Activated CD8-positive, alpha-beta memory T cell treated with anti-CD3 and anti-CD28 coated beads for 48 hours (primary cell): Measurements from ENCODE around the gene PTPN1.

Experiments
- DNase-seq, 3 experiments: peaks; one replicate each; pipeline ENCODE4 v3.0.0-alpha.2; 2020; ENCODE audit warnings: low read depth in 2 of 3, low spot score in 2 of 3

The PTPN1 gene

DNA sequence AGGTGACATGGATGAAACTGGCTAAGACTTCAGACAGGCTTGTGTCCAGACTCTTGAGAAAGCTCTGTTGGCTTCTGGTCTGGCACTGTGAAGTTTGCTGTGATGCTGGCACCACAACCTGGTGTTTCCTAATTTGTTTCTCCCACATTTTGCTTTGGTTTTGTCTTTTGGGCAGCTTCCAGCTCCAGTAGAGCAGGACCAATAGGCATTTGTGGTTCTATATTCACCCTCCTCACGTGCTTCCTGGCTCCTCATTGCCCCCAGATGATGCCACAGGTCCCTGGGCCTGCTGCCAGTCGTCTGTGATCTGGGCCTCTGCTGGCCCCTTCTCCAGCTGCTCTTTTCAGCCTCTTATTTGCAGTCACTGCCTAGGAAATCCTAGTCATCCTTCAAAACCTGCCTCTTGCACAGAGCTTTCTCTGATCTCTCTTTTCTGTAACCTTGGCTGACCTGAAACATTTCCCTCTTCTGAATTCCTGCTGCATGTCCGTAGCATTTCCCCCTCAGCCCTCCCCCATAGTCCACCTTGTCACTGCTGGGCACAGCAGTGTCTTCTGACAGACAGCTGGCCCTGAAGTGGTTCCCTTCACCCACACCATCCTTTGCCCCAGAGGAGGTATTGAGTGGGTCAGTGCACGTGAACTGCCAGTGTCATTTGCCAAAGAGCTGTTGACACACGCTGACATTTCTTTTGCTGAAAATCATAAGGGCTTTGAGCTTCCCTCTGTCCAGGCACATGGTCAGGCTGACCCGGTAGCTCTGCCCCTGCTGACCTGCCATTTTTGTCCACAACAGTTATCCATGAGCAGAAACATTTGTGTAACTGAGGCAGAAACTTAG, 63.0 kb downstream of the PTPN1 start:
- no peak for DNase-seq

DNA sequence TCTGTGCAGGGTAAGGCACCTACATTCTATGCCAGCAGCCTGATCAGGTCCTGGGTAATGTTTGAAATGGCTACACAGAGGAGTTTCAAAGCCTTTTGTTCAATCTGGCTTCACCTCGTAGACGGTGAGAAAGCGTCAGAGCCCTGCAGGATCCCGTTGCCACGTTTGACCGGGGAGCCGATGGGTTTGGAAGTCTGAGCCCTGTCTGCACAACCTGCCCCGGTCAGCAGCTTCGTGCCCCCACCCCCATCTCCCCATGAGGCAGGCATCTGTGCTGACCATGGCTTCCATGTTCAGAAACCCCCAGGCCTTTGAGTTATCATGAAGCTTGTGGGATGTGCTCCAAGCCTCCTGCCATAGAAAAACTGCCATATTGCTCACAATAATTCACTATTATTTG, 63.9 kb downstream of the PTPN1 start:
- DNase-seq: no peak

GRCh38 chr20:50574586-50574985, 64.4 kb downstream of the PTPN1 start:
- no peak for DNase-seq

GRCh38 chr20:50575865-50576720, 65.9 kb downstream of the PTPN1 start:
- peak in 1 of 3 experiments; percentile 31 for DNase-seq

DNA sequence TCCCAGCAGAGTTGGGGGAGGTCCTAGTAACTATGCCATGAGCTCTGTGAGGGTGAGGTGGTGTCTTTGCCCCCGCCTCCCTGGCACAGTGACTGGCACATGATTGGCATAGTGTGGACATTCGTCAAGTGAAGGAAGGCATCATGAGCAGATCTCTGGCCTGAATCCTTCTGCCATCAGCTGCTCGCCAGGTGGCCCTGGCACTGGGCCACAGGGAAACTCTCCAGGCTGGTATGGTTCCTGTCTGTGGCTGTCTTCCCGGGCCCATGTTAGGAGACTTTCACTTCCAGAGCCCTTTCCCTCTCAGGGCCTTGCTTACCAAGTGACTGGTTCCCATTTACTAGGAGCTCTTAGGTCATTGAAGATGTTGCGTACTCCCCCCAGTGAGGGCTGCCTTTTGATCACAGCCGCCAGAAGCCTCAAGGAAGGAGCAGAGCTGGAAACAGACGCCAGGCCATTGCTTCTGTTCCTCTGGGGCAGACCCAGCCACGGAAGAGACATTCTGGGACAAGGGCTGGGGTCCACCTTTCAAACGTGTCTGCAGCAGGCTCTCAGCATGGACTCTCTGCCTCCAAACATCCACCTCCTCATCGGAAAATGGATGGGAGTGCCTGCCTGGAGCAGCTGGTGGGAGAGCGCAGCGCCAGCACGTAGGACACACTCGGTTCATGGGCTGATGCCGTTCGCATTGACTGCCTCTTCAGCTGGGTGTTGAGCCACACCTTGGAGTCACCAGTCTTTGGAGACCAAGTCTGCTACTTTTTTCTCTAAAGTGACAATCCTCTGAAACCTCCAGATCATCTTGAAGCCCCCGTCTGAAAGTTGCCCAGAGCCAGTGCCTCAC, 67.2 kb downstream of the PTPN1 start:
- DNase-seq: no peak

- no peak for DNase-seq
Observed at GRCh38 chr20:50578061-50578777, 68.0 kb downstream of the PTPN1 start.

GRCh38 chr20:50578778-50579165, 68.6 kb downstream of the PTPN1 start:
- DNase-seq: no peak

DNA sequence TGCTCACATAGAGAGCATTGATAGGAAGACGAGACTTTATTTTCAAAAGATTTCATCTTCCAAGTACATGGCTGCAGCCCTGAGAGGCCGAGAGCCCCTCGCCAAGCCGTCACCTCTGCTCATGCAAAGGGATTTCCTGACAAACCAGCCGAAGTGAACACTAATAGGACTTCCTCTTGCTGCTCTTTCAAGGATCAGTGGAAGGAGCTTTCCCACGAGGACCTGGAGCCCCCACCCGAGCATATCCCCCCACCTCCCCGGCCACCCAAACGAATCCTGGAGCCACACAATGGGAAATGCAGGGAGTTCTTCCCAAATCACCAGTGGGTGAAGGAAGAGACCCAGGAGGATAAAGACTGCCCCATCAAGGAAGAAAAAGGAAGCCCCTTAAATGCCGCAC, 69.3 kb downstream of the PTPN1 start:
- no peak for DNase-seq

DNA sequence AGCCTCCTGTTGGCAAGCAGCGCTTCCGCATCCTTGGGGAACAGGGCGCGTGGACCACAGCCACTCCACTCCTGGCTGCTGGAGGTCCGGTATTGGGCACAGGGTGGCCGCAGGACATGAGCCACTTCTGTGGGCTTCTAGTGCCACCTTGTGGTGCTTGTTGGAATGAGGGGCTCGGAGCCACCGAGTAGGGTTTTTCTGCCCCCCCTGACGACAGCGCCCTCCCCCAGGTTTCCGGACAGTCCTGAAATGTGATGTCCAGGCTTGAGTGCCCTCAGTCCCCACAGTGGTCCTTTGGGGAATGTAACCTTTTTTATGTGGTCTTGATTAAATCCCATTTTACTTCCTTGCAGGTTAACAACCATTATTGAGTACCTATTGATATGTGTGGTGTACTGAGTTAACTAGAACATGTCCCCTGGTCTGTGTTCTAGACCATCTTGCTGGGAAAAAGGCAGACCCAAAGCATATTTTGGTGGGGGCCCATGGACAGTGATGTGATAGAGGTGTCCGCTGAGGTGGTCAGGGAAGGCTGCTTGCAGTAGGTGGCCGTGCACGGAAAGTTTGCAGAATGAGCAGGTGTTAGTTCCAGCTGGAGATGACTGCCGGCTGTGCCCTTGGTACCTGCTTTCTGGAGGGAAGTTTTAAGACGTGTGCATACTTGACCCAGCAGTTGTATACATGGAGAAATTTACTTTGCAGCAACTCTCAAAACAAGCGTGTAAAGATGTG, 70.0 kb downstream of the PTPN1 start:
- no peak for DNase-seq

DNA sequence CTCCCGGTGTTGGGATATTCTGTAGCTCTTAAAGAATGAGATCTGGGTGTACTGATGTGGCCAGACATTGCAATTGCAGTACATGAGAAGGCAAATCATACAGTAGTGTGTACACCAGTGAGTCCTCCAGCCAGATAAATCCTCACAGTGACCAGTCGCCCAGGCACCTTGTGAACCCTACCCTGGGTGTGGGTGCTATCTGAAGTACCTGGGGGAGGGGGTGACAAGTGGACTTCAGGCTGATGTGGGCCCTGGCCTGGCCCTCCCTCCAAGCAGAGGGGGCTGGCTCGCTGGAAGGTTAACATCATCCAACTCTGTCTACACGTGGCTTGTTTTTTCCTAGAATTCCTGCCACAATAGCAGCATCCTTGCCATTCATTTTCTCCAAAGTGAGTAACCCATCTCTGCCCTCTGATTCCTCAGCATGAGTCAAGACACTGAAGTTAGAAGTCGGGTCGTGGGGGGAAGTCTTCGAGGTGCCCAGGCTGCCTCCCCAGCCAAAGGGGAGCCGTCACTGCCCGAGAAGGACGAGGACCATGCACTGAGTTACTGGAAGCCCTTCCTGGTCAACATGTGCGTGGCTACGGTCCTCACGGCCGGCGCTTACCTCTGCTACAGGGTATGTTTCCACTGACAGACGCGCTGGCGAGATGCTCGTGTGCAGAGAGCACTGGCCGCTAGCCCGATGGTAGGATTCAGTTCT, 70.8 kb downstream of the PTPN1 start:
- DNase-seq: no peak

- no peak for DNase-seq
Observed at GRCh38 chr20:50582092-50582491, 71.9 kb downstream of the PTPN1 start.

DNA sequence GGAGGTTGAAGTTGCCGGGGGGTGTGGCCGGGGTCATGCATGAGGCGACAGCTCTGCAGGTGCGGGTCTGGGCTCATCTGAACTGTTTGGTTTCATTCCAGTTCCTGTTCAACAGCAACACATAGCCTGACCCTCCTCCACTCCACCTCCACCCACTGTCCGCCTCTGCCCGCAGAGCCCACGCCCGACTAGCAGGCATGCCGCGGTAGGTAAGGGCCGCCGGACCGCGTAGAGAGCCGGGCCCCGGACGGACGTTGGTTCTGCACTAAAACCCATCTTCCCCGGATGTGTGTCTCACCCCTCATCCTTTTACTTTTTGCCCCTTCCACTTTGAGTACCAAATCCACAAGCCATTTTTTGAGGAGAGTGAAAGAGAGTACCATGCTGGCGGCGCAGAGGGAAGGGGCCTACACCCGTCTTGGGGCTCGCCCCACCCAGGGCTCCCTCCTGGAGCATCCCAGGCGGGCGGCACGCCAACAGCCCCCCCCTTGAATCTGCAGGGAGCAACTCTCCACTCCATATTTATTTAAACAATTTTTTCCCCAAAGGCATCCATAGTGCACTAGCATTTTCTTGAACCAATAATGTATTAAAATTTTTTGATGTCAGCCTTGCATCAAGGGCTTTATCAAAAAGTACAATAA, 72.5 kb downstream of the PTPN1 start:
- DNase-seq: no peak

DNA sequence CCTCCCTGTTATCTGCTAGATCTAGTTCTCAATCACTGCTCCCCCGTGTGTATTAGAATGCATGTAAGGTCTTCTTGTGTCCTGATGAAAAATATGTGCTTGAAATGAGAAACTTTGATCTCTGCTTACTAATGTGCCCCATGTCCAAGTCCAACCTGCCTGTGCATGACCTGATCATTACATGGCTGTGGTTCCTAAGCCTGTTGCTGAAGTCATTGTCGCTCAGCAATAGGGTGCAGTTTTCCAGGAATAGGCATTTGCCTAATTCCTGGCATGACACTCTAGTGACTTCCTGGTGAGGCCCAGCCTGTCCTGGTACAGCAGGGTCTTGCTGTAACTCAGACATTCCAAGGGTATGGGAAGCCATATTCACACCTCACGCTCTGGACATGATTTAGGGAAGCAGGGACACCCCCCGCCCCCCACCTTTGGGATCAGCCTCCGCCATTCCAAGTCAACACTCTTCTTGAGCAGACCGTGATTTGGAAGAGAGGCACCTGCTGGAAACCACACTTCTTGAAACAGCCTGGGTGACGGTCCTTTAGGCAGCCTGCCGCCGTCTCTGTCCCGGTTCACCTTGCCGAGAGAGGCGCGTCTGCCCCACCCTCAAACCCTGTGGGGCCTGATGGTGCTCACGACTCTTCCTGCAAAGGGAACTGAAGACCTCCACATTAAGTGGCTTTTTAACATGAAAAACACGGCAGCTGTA, 73.4 kb downstream of the PTPN1 start:
- DNase-seq: no peak

DNA sequence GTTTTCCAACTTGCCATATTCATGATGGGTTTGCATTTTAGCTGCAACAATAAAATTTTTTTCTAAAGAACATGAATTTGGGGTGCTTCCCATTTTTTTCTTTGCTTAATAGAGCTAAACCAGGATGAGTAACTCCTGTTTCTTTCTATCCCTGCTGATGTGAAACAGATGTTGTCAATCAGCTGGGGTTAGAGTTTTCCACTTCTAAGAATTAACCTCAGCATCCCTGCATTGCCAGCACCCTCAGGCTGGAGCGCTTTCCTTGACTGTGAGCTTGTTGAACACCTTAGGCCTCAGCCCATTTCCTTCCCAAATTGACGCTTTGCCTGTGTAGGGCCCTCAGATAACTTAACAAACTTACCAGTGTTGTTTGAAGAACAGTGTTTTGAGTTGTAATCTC, 74.5 kb downstream of the PTPN1 start:
- DNase-seq: no peak

DNA sequence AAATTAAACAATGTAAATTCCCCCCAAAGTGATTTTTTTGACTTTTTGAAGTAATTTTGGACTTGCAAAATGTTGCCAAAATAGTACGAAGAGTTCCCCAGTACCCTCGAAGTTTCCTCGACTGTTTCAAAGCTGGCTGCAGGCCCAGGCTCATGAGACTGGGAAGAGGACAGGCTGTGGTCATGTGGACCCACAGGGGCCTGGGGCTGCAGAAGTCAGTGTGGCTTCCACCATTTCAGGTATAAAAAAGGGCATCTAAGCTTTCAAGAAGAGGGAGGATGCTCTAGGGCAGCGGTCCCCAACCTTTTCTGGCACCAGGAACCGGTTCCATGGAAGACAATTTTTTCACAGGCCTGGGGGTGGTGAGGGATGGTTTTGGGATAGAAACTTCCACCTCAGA, 75.0 kb downstream of the PTPN1 start:
- DNase-seq: no peak

DNA sequence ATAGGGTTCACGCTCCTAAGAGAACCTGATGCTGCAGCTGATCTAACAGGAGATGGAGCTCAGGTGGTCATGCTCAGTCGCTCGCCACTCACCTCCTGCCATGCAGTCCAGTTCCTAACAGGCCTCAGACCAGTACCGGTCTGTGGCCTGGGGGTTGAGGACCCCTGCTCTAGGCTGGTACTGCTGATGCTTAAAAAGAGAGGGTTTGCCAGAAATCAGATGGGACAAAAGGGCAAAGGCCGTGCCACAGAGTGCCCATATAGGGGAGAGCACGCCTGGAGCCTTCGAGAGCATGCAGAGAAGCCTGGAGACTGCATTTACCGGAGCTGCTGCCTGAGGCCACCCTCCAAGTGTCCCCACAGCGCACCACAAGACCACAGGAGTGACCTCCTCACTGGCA, 75.5 kb downstream of the PTPN1 start:
- DNase-seq: no peak

DNA sequence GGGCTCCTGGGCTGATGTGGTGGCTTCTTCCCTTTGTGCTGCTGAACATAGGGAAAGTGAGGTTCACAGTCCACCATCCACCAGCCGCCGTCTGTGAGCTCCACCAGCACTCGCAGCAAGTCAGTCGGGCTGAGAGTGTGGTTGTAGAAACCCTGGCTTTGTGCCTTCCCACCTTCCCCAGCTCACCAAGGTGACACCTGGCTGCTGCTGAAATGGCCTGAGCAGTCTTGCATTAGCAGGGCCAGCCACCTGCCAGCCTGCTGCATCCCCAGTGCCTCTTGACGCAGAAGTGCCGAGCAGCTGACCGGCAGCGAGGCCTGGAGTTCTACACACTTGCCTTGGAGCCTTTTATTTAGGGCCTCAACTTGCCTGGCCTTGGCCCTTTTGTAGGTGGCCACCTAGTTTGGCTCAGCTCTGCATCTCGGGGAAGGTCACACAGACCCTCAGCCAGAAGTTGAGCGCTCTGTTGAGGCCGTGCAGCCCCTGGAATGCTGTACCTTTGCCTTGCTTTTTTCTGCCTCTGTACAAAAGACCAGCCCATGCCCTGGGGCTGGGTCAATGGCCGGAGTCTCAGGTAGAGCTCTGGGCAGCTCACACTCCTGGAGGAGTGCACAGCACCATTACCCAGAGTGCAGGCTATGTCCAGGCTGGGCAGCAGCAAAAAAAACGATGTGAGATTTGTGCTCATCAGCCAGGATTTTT, 76.5 kb downstream of the PTPN1 start:
- DNase-seq: no peak
